Gastroesophageal sphincter (tissue), 4 donors: ENCODE measurements around the gene MEMO1. TPM values are rescaled to one million over a fixed set of nuclear protein-coding genes. Genes with fewer than 3 reads are reported as not detected.

ENCODE experiments used
- ATAC-seq: fragments of 150-250 bp; one replicate; pipeline ENCODE4 v1.9.1; 2016; ENCODE audit warnings: mild to moderate bottlenecking, moderate library complexity
- H3K27ac ChIP-seq, 4 donors: fragments of 200-600 bp; sonication (generic) in 3 of 4; 1 replicate in 3 of 4; 2 replicates in 1 of 4; pipeline ENCODE4 v1.5.1; 2016 to 2019
- H3K27me3 ChIP-seq: fragments of 200-600 bp; sonication (generic); one replicate; pipeline ENCODE4 v1.5.1; 2019
- H3K36me3 ChIP-seq, 2 donors: fragments of 200-600 bp; sonication (generic); one replicate each; pipeline ENCODE4 v1.5.1; 2019; ENCODE audit warnings: control low read depth in 1 of 2
- H3K4me1 ChIP-seq, 3 donors: fragments of 200-600 bp; sonication (generic); 1 replicate in 2 of 3; 2 replicates in 1 of 3; pipeline ENCODE4 v1.5.1; 2016 to 2019; ENCODE audit warnings: control low read depth in 2 of 3
- H3K4me3 ChIP-seq, 2 donors: fragments of 200-600 bp; sonication (generic); one replicate each; pipeline ENCODE4 v1.5.1; 2019; ENCODE audit warnings: mild to moderate bottlenecking in 1 of 2, moderate library complexity in 1 of 2
- H3K9me3 ChIP-seq, 3 donors: fragments of 200-600 bp; sonication (generic); one replicate each; pipeline ENCODE4 v1.5.1; 2017 to 2019; ENCODE audit warnings: control low read depth in 2 of 3
- EP300 ChIP-seq: sonication (generic); formaldehyde crosslinking; IDR thresholded peaks from one replicate; pipeline ENCODE4 v1.6.1; 2017; ENCODE audit warnings: antibody characterized with exemption, mild to moderate bottlenecking
- POLR2A ChIP-seq, 2 donors: fragments of 450-650 bp; IDR thresholded peaks; one replicate each; pipeline ENCODE4 v1.6.1; 2017; ENCODE audit warnings: antibody characterized with exemption in 2 of 2, mild to moderate bottlenecking in 2 of 2, moderate library complexity in 1 of 2
- POLR2AphosphoS5 ChIP-seq: sonication (generic); formaldehyde crosslinking; IDR thresholded peaks from one replicate; pipeline ENCODE4 v1.6.1; 2017; ENCODE audit warnings: antibody characterized with exemption
- WGBS, 2 donors: methylation state at CpG; one replicate each; pipeline ENCODE4 v1.1.5; 2018; ENCODE audit warnings: low coverage in 1 of 2; 5-methylcytosine and 5-hydroxymethylcytosine counted together
- total RNA-seq, 4 donors: library from RNA; depleted of rRNA; stranded (reverse); fragments of >200 nt; gene quantifications; one replicate each; pipeline ENCODE4 v1.1.0, GENCODE V29; 2016
- TF ChIP-seq, protein P1 (sequence below), 4 experiments: fragments of 200-600 bp in 2 of 4; fragments of 450-650 bp in 2 of 4; sonication (generic) in 1 of 4; IDR thresholded peaks; one replicate each; pipeline ENCODE4 v1.5.1; 2017 to 2019; ENCODE audit warnings: antibody characterized with exemption in 4 of 4, mild to moderate bottlenecking in 2 of 4, moderate library complexity in 2 of 4

The MEMO1 gene
- total RNA-seq, 4 donors from 2014 or later, result 24.4 to 42.2 (median 30.9) TPM

DNA sequence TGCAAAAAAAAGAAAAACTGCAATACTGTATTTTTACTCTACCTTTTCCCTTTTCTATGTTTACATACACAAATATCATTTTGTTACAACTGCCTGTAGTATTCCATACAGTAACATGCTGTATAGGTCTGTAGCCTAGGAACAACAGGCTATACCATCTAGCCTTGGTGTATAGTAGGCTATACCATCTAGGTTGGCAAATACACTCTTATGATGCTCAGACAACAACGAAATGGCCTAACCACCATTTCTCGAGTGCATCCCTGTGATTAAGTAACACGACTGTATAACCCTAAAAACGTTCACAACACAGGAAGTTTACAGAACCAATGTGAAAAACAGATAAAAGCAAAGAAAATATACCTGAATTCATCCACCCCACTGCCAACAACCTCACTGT, 64.0 kb downstream of the MEMO1 start:
- TF ChIP-seq POLR2A (IDR thresholded peaks at IDR 0.05) (no peak), POLR2AphosphoS5 (no peak), EP300 (no peak)
- TF ChIP-seq, protein P1, sequence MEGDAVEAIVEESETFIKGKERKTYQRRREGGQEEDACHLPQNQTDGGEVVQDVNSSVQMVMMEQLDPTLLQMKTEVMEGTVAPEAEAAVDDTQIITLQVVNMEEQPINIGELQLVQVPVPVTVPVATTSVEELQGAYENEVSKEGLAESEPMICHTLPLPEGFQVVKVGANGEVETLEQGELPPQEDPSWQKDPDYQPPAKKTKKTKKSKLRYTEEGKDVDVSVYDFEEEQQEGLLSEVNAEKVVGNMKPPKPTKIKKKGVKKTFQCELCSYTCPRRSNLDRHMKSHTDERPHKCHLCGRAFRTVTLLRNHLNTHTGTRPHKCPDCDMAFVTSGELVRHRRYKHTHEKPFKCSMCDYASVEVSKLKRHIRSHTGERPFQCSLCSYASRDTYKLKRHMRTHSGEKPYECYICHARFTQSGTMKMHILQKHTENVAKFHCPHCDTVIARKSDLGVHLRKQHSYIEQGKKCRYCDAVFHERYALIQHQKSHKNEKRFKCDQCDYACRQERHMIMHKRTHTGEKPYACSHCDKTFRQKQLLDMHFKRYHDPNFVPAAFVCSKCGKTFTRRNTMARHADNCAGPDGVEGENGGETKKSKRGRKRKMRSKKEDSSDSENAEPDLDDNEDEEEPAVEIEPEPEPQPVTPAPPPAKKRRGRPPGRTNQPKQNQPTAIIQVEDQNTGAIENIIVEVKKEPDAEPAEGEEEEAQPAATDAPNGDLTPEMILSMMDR (IDR thresholded peaks at IDR 0.05), result no peak
- no peaks in the 10 kb centered on the region for H3K27me3 ChIP-seq
- no peak for ATAC-seq
- WGBS, 2 donors, result 70 to 85% methylated on average over 2 to 4 of the region's 4 CpGs
- H3K4me3 ChIP-seq, result no peak overlapping the region
- no peak overlapping the region for H3K27ac ChIP-seq
- no peaks in the 10 kb centered on the region for H3K9me3 ChIP-seq
- no peaks in the 10 kb centered on the region for H3K4me1 ChIP-seq
- H3K36me3 ChIP-seq, result peaks cover 0 to 12% of the 10 kb centered on the region in 2 donors

DNA sequence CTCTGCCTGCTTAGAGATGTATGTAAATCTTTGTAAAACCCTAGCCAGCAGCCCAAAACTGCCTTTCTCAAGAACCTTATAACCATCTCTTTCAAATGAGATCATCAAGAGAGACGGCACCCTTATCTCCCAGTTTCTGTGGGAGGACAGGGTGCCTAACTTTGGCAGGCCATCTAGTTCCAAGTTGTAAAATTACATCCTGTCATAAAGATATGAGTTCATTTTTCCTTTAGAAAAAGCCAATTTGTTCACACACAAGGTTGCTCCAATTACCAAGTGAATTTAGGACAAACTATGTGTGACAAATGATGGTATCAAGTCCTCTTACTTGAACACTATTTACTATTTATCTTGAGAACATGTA, 65.3 kb downstream of the MEMO1 start:
- no peaks in the 10 kb centered on the region for H3K9me3 ChIP-seq
- H3K36me3 ChIP-seq, result peaks cover 0 to 12% of the 10 kb centered on the region in 2 donors
- no peak overlapping the region for H3K27ac ChIP-seq
- H3K27me3 ChIP-seq, result no peaks in the 10 kb centered on the region
- TF ChIP-seq POLR2A (IDR thresholded peaks at IDR 0.05), result no peak
- TF ChIP-seq, protein P1 (IDR thresholded peaks at IDR 0.05), result no peak
- TF ChIP-seq POLR2AphosphoS5, result no peak
- no peak for TF ChIP-seq EP300
- H3K4me1 ChIP-seq, result no peaks in the 10 kb centered on the region
- no peak overlapping the region for H3K4me3 ChIP-seq
- no peak for ATAC-seq
- 41 to 67% methylated on average over 1 of the region's 1 CpG for WGBS, 2 donors

DNA sequence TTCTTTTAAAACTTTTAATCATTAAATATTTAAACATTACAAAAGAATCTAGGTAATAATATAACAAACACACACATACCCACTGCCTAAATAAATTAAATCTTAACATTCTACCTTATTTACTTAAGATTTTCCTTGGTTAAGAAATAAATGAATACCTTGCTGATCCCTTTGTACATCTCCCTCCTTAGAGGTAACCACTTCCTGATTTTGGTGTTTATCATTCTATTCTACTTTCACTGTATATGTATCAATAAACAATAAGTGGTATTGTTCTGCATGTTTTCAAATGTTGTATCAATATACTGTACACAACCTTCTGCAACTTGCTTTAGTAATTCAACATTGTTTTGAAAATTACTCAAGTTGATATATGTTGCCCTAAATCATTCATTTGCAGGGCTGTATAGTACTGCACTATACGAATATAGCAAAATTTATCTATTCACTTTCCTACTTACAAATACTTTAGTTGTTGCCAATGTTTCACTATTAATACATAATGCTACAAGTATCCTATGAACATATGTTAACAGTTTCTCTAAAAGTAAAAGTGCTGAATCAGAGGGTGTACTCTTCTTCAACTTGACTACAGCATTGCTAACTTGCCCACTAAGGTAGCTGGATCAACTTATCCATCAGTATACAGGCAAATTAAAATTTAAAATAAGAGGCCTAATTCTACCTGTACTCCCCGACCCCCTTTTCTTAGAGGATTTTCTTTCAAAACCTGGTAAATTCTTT, 65.8 kb downstream of the MEMO1 start:
- no peak for ATAC-seq
- Histone ChIP-seq H3K27me3 (no peaks in the 10 kb centered on the region), H3K9me3 (no peaks in the 10 kb centered on the region), H3K4me3 (no peak overlapping the region), H3K36me3 (peaks cover 0 to 12% of the 10 kb centered on the region in 2 donors), H3K27ac (no peak overlapping the region), H3K4me1 (no peaks in the 10 kb centered on the region)
- 83 to 90% methylated on average over 1 to 2 of the region's 2 CpGs for WGBS, 2 donors
- no peak for TF ChIP-seq POLR2AphosphoS5
- TF ChIP-seq, protein P1 (IDR thresholded peaks at IDR 0.05), result no peak
- TF ChIP-seq EP300, result no peak
- no peak for TF ChIP-seq POLR2A (IDR thresholded peaks at IDR 0.05)

DNA sequence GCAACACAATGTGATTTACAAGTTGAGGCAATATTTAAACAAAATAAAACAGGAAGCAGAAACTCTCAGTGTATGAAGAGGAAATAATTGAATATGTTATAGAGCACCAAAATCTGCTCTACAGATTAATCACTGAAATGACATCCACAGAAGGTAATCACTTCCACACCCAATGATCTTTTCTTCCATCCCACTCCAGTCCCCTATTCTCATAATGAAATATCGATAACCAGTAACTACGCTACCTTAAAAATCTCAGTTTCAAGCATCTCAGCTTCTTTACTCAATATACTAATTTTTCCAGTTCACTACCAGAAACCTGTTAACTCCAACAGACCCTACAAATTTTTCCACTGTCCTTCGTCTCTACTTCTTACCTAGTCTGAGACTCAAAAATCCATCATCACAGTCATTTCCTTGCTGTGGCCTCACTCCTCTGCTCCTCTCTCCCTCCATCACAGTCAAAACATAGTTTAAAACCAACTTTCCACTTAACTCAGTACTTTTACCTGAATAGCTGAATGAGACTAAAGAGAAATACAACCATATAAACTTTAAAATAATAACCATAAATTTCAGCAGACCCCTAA, 67.1 kb downstream of the MEMO1 start:
- no peak overlapping the region for H3K4me3 ChIP-seq
- H3K27me3 ChIP-seq, result no peaks in the 10 kb centered on the region
- H3K9me3 ChIP-seq, result no peaks in the 10 kb centered on the region
- H3K4me1 ChIP-seq, result no peaks in the 10 kb centered on the region
- 94 to 98% methylated on average over 3 of the region's 3 CpGs for WGBS, 2 donors
- no peak overlapping the region for H3K27ac ChIP-seq
- peaks cover 0 to 12% of the 10 kb centered on the region in 2 donors for H3K36me3 ChIP-seq
- ATAC-seq, result no peak
- TF ChIP-seq EP300, result no peak
- no peak for TF ChIP-seq POLR2A (IDR thresholded peaks at IDR 0.05)
- no peak for TF ChIP-seq POLR2AphosphoS5
- TF ChIP-seq, protein P1 (IDR thresholded peaks at IDR 0.05), result no peak

DNA sequence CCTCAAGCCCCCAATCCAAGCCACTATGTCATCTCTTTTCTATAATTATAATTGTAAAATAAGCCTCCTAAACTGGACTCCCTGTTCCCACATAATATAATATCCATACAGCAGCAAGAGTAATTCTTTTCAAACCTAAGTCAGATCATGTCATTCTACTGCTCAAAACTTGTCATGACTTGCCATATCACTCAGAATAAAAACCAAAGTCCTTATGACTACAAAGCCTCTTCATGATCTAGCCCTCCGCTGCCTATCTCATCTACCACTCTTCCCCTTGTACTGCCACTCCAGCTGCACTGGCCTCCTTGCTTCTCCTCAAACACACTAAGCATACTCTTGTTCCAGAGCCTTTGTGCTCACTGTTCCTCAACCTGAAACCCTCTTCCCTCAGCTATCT, 69.9 kb downstream of the MEMO1 start:
- H3K4me1 ChIP-seq, result no peaks in the 10 kb centered on the region
- no peak for ATAC-seq
- H3K27me3 ChIP-seq, result no peaks in the 10 kb centered on the region
- peaks cover 0 to 12% of the 10 kb centered on the region in 2 donors for H3K36me3 ChIP-seq
- TF ChIP-seq POLR2AphosphoS5 (no peak), POLR2A (IDR thresholded peaks at IDR 0.05) (no peak), EP300 (no peak)
- TF ChIP-seq, protein P1 (IDR thresholded peaks at IDR 0.05), result no peak
- H3K4me3 ChIP-seq, result no peak overlapping the region
- WGBS, 2 donors, result 100% methylated on average over 1 of the region's 1 CpG
- no peaks in the 10 kb centered on the region for H3K9me3 ChIP-seq
- H3K27ac ChIP-seq, result no peak overlapping the region
